ELR (cell line): ENCODE results near the gene ZDHHC24.

Experiments used
- DNase-seq: peaks from one replicate; pipeline ENCODE4 v3.0.0-alpha.2; 2015; ENCODE audit warnings: low read depth

Gene ZDHHC24

DNA sequence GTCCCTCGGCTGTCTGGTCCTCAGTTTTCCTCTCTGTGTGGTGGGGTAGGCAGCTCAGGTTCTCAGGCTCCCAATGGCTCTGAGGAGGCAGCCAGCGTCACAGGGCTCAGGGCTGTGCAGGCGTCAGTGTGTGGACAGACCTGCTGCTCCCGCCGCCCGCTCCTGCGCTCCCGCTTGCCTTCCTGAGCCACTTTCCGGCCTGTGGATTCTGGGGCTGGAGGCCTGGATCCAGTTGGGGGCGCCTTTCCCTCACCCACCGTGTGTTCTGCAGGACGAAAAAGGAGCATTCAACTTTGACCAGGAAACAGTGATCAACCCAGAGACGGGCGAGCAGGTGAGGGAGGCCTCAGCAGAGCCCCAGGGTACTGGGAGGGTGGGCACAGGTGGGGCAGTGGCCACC, 50.9 kb downstream of the ZDHHC24 start:
- no peak for DNase-seq

DNA sequence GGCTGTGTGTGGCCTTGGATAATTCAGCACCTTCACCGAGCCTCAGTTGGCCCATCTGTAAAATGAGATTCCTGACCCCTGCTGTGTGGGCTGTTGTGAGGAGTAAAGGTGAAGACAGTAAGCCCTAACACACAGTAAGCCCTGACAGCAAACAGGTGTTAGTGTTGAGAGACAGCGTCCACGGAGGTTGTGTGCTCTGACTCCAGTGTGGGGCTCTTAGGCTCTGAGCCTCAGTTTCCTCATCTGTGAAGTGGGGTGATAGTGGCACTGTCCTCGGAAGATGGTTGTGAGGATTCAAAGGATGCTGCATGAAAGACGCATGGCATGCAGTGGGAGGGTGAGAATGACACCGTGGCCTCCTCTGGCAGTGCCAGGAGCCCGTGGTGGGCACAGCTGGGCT, 51.4 kb downstream of the ZDHHC24 start:
- DNase-seq: no peak

DNA sequence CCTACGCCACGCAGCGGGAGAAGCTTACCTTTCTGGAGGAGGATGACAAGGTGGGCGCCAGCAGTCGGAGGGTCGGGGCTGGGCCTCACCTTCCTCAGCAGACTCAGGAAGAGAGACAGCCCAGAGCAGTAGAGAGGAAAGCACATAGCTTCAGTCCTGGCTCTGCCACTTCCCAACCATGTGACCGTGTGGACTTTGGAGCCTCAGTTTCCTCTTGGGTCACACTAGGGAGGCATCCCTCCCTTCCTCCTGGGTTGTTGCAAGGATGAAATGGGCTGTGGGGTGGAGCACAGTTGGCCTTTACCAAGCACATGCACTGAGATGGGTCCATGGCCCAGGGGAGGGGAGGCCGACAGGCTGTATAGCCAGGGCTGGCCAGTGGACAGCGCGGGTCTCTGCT, 52.7 kb downstream of the ZDHHC24 start:
- no peak for DNase-seq

DNA sequence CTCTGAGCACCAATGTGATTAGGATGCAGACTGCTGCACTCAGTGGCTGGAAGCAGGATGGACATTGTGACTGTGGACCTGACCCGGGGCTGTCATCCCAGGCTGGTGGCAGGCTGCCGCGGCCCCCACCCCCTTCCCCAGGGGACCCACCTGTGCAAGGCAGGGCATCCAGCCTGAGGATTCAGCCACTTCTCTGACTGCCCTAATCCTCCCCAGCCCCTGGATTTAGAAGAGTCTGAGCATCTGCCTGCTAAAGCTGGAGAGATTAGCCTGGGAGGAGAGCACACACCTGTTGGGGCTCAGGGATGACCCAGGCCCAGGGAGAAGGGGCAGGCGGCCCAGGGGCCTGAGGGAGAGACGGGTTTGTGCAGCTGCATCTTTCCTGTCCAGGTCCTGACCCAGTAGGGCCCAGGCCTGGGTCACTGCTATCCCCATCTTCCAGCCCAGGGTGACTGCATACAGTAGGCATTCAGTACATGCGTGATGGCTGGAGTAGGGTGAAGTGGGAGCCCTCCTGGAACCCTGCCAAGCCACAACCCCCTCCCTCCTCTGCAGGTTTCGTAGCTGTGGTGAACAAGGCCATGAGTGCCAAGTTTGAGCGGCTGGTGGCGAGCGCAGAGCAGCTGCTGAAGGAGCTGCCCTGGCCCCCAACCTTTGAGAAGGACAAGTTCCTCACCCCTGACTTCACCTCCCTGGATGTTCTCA, 53.5 kb downstream of the ZDHHC24 start:
- no peak for DNase-seq

DNA sequence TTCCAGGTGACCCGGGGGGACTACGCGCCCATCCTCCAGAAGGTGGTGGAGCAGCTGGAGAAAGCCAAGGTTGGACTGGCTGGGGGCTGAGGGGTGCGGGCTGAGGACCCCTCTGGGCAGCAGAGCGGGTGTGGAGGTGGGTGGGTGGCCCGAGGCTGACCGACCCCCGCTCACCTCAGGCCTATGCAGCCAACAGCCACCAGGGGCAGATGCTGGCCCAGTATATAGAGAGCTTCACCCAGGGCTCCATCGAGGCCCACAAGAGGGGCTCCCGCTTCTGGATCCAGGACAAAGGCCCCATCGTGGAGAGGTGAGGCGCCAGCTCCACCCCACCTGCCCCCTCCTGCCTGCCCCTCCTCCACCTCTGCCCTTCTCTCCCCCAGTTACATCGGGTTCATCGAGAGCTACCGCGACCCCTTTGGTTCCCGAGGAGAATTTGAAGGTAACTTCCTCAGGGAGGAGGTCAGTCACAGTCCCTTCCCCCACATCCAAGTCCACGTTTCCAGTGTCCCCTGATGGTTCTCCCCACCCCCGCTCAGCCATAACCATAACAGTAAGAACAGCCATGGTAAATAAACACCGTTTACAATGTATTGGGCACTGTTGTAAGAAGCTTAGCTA, 54.4 kb downstream of the ZDHHC24 start:
- DNase-seq: peak; percentile 20

DNA sequence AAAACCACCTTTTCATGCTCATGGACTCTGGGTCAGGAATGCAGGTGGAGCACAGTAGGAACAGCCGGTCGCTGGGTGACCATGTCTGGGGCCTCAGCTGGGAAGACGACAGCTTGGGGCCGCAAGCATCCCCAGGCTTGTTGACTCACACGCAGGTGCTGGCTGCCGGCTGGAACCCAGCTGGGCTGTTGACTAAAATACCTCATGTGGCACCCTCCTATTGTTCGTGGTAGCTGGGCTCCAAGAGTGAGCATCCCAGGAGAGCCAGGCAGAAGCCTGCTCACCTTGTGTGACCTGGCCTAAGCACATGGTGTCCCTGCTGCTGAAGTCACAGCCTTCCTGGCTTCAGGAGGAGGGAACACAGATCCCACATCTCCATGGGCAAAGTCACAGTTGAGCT, 56.2 kb downstream of the ZDHHC24 start:
- no peak for DNase-seq

DNA sequence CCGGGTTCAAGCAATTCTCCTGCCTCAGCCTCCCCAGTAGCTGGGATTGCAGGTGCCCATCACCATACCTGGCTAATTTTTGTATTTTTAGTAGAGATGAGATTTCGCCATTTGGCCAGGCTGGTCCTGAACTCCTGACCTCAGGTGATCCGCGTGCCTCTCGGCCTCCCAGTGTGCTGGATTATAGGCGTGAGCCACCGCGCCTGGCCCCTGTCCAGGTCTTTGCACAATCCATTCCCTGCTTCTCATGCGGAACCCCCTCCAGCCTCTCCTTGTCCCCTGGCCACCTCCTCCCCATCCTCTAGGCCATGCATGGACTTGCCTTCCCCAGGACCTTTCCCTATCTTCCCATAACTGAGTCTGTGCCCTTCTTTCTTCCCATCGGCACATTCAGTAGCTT, 56.9 kb downstream of the ZDHHC24 start:
- no peak for DNase-seq

DNA sequence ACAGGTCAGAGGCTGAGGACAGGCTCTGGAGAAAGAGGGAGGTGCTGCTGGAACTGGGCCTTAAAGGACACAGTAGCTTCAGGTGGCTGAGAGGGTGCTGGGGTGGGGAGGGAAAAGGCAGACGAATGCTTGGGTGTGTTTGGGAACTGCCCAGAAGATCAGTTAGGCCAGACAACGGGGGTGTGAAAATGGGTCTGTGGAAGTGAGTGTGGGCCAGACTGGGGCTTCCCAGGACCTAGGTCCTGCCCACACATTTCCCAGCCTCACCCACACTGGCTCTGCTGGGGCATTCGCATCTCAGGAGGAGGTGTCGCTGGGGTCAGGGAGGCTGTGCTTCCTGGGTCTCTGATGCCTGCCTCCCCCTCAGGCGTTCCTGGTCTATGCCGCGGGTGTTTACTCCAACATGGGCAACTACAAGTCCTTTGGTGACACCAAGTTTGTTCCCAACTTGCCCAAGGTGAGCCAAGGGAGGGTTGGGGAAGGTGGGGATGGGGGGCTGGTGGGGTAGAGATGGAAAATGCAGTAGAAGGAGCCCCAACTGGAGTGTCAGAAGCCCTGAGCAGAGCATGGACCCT, 61.0 kb downstream of the ZDHHC24 start:
- DNase-seq: no peak

DNA sequence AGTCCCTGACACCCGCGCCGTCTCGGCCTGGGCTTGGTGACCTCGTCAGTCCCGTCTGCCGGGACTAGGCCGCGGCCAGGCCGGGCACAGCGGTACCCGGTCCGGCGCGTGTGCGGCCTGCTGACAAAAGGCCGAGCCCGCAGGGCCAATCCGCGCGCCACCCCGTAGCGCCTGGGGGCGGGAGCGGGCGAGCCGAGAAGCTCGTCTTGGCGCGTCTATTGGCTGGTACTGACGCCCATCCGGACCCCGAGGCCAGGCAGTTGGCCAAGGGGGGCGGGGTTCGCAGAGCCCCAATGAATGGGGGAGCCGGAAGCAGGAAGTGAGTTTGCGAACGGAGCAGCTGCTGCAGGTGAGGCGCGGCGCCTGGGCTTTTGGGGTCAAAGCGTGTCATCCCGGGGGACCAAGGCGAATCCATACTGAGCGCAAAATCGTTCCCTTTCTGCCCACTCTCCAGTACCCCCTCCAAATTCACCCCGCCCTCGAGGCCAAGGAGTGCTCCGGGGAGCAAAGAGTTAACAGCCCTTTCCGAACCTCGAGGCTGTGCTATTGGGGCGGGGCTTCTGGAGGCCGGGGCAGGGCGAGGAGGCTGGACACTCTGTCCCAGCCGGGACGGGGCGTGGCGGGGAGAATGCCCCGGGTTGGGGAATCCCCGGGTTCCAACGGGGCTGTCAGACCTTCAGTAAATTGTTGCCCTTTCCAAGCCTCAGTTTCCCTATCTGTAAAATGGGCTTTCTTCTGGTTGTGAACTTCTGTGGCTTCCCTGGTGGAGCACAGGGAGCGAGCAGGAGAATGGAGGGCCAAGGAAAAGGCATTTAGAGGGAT, 65.5 kb downstream of the ZDHHC24 start, which contains the start of gene DPP3:
Gene DPP3, plus strand, starts transcription at position 318 of the 822 bp plus-strand sequence. CDS start 1,767 bp downstream, outside the sequence.
- peak; percentile 97 for DNase-seq

DNA sequence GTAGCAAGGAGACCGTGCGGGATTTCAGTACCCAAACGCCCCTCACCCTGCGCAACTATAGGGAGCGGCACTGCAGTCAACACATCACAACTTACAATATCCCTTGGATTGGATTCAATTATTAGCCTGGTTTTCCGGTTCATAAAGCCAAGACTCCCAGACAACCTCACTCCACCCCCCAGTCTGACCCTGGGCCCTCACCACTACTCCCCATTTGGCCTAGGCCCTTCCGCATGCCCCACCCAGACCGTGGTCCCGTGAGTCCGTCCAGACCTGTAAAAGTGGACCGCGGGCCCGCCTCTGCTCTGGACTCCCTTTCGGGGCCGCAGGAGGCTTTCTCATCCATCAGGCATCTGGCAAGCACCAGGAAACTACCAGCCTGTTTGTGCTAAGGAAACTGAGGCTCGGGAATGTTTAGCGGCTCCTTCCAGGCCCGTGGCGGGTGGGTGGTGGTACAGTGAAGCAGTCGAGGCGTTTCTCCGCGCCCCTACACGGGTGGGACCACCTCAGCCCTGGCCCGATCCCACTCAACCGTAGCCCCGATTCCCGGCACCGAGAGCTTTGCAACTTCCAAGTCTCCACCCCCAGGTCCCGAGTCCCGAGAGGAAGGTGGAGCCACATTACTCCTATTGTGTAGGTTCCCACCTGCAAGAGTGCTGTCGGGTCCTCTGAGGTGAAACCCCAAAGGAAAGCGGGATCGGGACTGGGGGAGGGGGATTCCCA, 66.3 kb downstream of the ZDHHC24 start:
- DNase-seq: peak; percentile 67

DNA sequence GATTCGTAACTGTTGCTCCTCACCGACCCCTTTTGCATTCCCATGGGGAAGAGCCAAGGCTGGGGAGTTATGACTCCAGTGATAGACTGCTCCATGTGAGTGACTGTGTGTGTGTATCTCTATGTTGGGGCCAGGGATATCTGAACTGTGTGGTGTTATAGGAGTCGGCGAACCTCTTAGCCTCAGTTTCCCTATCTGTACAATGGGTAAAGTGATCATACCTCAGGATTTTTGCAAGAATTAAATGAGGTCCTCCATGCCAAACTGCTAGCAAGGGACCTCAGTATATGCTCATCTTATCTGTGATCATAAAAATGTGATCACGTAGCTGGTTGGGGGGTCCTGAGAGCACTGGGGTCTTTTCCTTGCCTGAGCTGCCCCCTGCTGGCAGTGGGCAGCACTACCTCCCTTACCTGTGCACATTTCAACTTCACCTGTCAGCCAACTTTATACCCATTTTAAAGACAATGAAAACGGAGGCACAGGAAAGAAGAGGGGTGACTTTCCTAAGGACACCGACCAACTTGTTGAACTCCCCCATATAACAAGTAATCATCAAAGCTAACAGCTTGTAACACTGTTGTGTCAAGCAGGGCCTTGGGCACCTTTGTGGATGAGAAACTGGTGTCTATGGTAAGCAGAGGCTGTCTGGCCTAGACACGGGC, 67.0 kb downstream of the ZDHHC24 start:
- DNase-seq: peak; percentile 30

DNA sequence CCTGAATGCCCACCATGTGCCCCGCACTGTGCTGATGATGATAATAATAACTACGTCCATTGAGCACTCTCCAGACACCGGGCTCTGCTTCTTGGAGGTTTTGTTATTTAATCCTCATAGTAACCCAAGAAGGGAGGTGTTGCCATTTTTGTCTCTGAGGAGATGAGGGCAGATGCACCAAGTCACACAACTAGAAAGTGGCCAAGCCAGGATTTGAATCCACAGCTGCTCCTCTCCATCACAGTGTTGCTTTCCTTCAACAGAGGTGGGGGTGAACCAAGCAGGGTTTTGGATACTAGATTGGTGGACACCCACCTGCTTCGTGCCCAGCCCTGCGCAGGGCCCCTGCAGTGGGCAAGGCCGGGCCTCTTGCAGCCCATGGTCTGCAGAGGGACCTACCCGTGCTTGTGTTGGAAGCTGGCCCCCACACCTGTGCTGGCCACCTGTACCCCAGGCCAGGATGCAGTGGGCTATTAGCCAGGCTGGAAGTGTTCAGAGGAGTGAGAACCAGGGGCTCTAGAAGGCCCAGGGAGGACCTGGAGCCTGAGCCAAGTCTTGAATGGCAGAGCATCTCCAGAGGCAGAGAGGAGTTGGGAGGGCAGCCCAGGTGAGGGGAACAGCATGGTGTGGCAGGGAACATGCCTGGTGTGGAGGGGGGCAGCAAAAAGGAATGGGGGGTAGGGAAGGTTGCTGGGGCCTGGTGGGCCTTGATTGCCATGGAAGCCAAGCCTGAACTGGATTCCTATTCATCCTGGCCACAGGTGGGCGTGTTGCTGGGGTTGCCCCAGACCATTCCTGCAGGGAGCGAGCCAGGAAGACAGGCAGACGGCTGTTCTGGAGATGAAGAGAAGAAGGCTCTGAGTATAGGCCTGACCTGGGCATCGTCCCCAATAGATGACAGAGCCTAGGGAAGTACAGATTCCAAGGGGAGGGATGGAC, 68.3 kb downstream of the ZDHHC24 start:
- no peak for DNase-seq

DNA sequence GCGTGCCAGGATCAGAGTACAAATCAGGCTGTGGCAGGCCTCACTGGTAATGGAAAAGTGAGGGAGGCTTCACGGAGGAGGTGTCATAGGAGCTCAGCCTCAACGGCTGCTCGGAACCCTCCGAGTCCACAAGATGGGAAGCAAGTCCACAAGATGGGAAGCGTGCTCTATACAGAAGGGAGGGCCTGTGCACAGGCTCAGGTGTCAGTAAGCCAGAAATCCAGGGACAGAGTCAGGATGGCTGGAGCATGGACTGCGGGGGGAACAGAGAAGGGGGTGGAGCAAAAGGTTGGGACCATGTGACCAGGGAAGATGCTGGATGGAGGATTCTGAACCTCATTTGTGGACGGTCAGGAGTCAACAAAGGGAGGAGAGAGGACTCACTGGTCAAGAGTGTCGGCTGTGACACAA, 69.0 kb downstream of the ZDHHC24 start:
- no peak for DNase-seq

DNA sequence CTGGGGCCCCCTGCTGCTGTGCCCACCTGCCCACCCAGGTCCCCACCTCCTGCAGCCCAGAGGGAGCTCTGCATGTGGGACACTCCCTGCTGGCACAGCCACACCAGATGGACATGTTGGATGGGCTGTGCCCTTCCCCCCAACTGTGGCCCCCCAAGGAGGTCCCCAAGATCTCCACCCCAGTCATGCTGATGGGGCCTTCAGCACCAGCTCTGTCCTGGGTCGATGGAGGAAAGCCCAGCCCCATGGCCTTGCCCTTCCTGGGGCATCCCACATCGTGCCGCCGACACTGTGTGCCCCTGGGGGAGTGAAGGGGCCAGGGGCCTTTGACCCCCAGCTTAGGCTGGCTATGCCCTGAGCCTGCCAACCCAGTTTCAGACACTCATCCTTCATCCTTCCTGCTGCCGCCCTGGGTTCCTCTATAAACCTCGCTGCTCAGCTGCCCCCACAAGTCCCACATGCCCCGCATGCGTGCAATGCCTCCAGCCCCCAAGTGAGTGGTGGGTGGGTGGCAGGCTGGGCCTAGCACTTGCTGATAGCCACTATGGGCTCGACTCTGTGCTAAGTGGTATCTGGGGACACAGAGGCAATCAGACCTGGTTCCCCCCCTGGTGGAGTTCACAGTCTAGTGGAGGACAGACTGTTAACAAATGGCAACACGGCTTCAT, 69.5 kb downstream of the ZDHHC24 start:
- no peak for DNase-seq

DNA sequence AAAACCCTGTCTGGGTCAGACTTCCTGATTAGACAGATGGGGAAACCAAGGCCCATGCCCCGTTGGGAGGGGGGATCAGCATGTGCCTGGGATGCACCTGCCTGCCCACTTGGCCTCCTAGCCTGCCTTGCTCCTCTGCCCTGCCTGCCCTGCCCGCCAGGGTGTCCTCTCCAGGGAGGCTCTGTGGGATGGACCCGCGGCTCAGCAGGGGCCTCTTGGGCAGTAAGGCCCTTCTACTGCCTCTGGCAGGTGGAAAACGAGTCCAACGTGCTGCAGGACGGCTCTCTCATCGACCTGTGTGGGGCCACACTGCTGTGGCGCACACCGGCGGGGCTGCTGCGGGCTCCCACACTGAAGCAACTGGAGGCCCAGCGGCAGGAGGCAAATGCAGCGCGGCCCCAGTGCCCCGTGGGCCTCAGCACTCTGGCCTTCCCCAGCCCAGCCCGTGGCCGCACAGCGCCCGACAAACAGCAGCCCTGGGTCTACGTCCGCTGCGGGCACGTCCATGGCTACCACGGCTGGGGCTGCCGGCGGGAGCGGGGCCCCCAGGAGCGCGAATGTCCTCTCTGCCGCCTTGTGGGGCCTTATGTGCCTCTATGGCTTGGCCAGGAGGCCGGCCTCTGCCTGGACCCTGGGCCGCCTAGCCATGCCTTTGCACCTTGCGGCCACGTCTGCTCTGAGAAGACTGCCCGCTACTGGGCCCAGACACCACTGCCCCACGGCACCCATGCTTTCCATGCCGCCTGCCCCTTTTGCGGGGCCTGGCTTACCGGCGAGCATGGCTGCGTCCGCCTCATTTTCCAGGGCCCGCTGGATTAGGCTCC, 70.3 kb downstream of the ZDHHC24 start:
- DNase-seq: no peak

DNA sequence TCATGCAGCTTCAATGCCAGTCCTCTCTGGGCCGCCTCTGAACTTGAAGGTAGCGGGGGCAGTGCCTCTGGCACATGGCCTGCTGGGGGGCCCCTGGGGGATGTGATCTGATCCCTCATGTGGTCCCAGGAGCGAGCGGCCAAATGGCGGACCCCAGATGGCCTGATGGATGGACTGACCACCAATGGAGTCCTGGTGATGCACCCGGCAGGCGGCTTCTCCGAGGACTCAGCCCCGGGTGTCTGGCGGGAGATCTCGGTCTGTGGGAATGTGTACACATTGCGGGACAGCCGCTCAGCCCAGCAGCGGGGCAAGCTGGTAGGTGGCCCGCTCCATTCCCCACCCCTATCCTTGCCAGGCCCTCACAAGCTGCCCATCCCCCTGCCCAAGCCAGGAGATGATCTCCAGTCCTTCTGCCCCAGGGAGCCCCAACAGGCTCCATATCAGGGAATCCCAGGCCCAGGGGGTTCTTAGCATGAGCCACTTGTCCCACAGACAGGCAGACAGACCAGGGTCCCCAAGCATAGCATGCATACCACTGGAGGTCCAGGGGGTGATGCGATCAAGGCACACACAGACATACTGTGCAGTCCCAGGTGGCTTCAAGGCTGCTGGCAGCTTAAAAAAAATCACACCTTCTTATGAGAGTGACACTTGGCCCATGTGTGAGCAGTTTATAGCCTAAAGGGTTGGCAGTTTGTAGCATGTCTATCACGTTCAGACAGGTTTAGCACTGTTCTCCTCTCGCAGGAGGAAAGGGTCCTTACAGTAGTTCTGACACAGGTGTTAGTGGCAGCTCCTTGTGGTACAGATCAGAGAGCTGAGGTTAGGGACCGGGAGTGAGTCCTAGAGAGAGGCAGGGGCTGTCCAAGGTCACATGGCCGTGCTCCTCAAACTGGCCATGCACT, 72.0 kb downstream of the ZDHHC24 start:
- no peak for DNase-seq

DNA sequence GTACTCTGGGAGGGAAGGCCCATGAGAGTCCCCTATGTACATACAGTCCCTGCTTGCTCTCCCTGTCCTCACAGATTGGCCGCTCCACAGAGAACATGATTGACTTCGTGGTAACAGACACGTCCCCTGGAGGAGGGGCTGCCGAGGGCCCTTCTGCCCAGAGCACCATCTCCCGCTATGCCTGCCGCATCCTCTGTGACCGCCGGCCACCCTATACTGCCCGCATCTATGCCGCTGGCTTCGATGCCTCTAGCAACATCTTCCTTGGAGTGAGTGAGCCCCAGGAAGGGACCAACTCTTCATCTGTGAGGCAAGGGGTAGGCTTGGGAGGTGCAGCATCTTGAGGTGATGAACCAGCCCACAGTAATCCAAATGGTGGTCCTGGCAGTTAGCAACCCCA, 72.7 kb downstream of the ZDHHC24 start:
- no peak for DNase-seq

DNA sequence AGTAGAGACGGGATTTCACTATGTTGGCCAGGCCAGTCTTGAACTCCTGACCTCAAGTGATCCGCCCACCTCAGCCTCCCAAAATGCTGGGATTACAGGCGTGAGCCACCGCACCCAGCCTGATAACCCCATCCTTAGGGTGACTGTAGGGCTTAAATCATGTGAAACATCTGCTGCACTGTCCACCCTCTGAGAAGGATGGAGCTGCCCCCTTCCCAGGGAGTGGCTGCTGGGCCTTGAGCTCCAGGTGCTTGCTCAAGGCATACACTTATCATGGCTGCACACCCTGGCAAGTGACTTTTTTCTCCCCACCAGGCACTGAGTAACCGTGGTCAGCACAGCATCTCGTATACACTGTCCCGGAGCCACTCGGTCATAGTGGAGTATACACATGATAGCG, 73.8 kb downstream of the ZDHHC24 start:
- DNase-seq: no peak
